HEK293 (cell line): ENCODE results near the gene ZSCAN26.

Experiments
- CTCF ChIA-PET: fragments of 350-600 bp; formaldehyde crosslinking; extraction: SDS; loops from one replicate; lab custom pipeline; 2021; ENCODE audit warnings: antibody characterized with exemption; lab: Yijun Ruan, JAX
- POLR2A ChIA-PET: fragments of 300-600 bp; formaldehyde crosslinking; extraction: SDS; loops from one replicate; lab custom pipeline; 2020; ENCODE audit warnings: antibody characterized with exemption, inconsistent platforms; lab: Yijun Ruan, JAX
- H3K27ac ChIP-seq: fragments of 200-500 bp; sonication (Bioruptor generic); 2 replicates; pipeline ENCODE4 v1.5.1; 2014; ENCODE audit warnings: low read depth, low read length, control low read depth, inconsistent platforms; ENCODE audit errors: extremely low read depth
- H3K36me3 ChIP-seq, 2 experiments: fragments of 200-500 bp in 1 of 2; sonication (Bioruptor generic) in 1 of 2; 1 replicate in 1 of 2; 2 replicates in 1 of 2; pipeline ENCODE4 v1.5.1; 2014 to 2017; ENCODE audit warnings: inconsistent platforms in 2 of 2, low read length in 2 of 2; ENCODE audit not compliant: control insufficient read depth in 2 of 2, insufficient read depth in 1 of 2
- H3K4me1 ChIP-seq: fragments of 200-500 bp; sonication (Bioruptor generic); 2 replicates; pipeline ENCODE4 v1.5.1; 2014; ENCODE audit warnings: mild to moderate bottlenecking, low read length, inconsistent platforms; ENCODE audit not compliant: control insufficient read depth, insufficient read depth
- H3K4me3 ChIP-seq: 2 replicates; pipeline ENCODE4 v1.5.1; 2011; ENCODE audit warnings: low read depth, mild to moderate bottlenecking, control low read depth, low read length, moderate library complexity
- H3K9me3 ChIP-seq: fragments of 200-500 bp; sonication (Bioruptor generic); 2 replicates; pipeline ENCODE4 v1.5.1; 2014; ENCODE audit warnings: low read depth, low read length, inconsistent platforms; ENCODE audit not compliant: control insufficient read depth, insufficient read depth
- INSM2 ChIP-seq: fragments of 450-650 bp; formaldehyde crosslinking; IDR thresholded peaks from 2 replicates; pipeline ENCODE4 v1.5.1; 2016; ENCODE audit warnings: missing biosample characterization, missing genetic modification characterization
- PBX3 ChIP-seq: sonication (generic); formaldehyde crosslinking; IDR thresholded peaks from 2 replicates; pipeline ENCODE4 v1.8.1; 2022; ENCODE audit warnings: mild to moderate bottlenecking, moderate library complexity, missing genetic modification reagents
- ZBTB49 ChIP-seq: fragments of 450-650 bp; formaldehyde crosslinking; IDR thresholded peaks from 2 replicates; pipeline ENCODE4 v1.5.1; 2016; ENCODE audit warnings: missing biosample characterization, missing genetic modification characterization, low read depth
- ZNF112 ChIP-seq: fragments of 450-650 bp; formaldehyde crosslinking; IDR thresholded peaks from 2 replicates; pipeline ENCODE4 v1.5.0; 2017; ENCODE audit warnings: missing biosample characterization, missing genetic modification characterization
- ZNF174 ChIP-seq: fragments of 450-650 bp; formaldehyde crosslinking; IDR thresholded peaks from 2 replicates; pipeline ENCODE4 v1.5.0; 2017; ENCODE audit warnings: missing biosample characterization, mild to moderate bottlenecking, missing genetic modification characterization
- ZNF26 ChIP-seq: fragments of 450-650 bp; formaldehyde crosslinking; IDR thresholded peaks from 2 replicates; pipeline ENCODE4 v1.5.1; 2016; ENCODE audit warnings: missing biosample characterization, missing genetic modification characterization
- ZNF394 ChIP-seq: fragments of 450-650 bp; formaldehyde crosslinking; IDR thresholded peaks from 2 replicates; pipeline ENCODE4 v1.5.1; 2016; ENCODE audit warnings: missing biosample characterization, missing genetic modification characterization, mild to moderate bottlenecking, moderate library complexity, borderline replicate concordance
- ZNF514 ChIP-seq: fragments of 450-650 bp; formaldehyde crosslinking; IDR thresholded peaks from 2 replicates; pipeline ENCODE4 v1.5.1; 2016; ENCODE audit warnings: missing biosample characterization, missing genetic modification characterization
- ZNF548 ChIP-seq: fragments of 450-650 bp; formaldehyde crosslinking; IDR thresholded peaks from 2 replicates; pipeline ENCODE4 v1.5.1; 2016; ENCODE audit warnings: missing biosample characterization, missing genetic modification characterization
- ZNF596 ChIP-seq: fragments of 450-650 bp; IDR thresholded peaks from 2 replicates; pipeline ENCODE4 v1.5.0; 2018; ENCODE audit warnings: missing biosample characterization, mild to moderate bottlenecking, missing genetic modification characterization, moderate library complexity
- ZNF621 ChIP-seq: fragments of 450-650 bp; formaldehyde crosslinking; IDR thresholded peaks from 2 replicates; pipeline ENCODE4 v1.5.1; 2017; ENCODE audit warnings: missing biosample characterization, missing genetic modification characterization
- ZNF660 ChIP-seq: fragments of 450-650 bp; IDR thresholded peaks from 2 replicates; pipeline ENCODE4 v1.5.1; 2018; ENCODE audit warnings: missing biosample characterization, mild to moderate bottlenecking, missing genetic modification characterization
- ZSCAN5A ChIP-seq: fragments of 450-650 bp; formaldehyde crosslinking; IDR thresholded peaks from 2 replicates; pipeline ENCODE4 v1.5.1; 2016; ENCODE audit warnings: missing biosample characterization, missing genetic modification characterization
- ZXDB ChIP-seq: fragments of 450-650 bp; formaldehyde crosslinking; IDR thresholded peaks from 2 replicates; pipeline ENCODE4 v1.5.1; 2016; ENCODE audit warnings: missing biosample characterization, missing genetic modification characterization

ZSCAN26 gene

GRCh38 chr6:28240471-28240870, 26.5 kb upstream of the ZSCAN26 start:
- Histone ChIP-seq H3K27ac (no peak overlapping the region), H3K4me3 (no peak overlapping the region), H3K9me3 (no peaks in the 10 kb centered on the region), H3K4me1 (no peaks in the 10 kb centered on the region), H3K36me3 (peaks cover 9 to 23% of the 10 kb centered on the region in 2 experiments)
- CTCF ChIA-PET, result no interaction called here
- POLR2A ChIA-PET, result no interaction called here
- TF ChIP-seq ZNF660 (tag by site-specific recombination) (no peak), ZBTB49 (tag by site-specific recombination) (no peak), ZNF596 (tag by site-specific recombination) (no peak), ZNF394 (tag by site-specific recombination) (no peak), ZNF26 (tag by site-specific recombination) (no peak), ZNF514 (tag by site-specific recombination) (no peak), ZNF112 (no peak), ZSCAN5A (tag by site-specific recombination) (no peak), ZNF621 (tag by site-specific recombination) (no peak), ZNF548 (tag by site-specific recombination) (no peak)

GRCh38 chr6:28243946-28244345, 23.0 kb upstream of the ZSCAN26 start:
- ChIA-PET CTCF (interaction anchor here (1.2 kb wide), 1 partner anchor 112 kb away, joined by 3 read pairs; no protein-coding TSS in a partner anchor), POLR2A (no interaction called here)
- Histone ChIP-seq H3K36me3 (peaks cover 19 to 54% of the 10 kb centered on the region in 2 experiments), H3K4me3 (no peak overlapping the region), H3K4me1 (no peaks in the 10 kb centered on the region), H3K9me3 (no peaks in the 10 kb centered on the region), H3K27ac (no peak overlapping the region)
- no peak for TF ChIP-seq ZNF174 (tag by site-specific recombination)
- no peak for TF ChIP-seq PBX3
- no peak for TF ChIP-seq ZXDB (tag by site-specific recombination)
- TF ChIP-seq INSM2, result no peak
